UCSD-AML1 (cell line): ENCODE data around the gene ITPKB.
A peak's percentile ranks its signal among the peaks of the same experiment; 100 is the strongest.
"Not testable (repeated sequence)": the region's sequence is repeated elsewhere in the genome, so short reads cannot be mapped to it uniquely, and the experiment has no call there.

Experiments used
- DNase-seq: peaks from one replicate; lab custom pipeline; 2025; ENCODE audit not compliant: unreplicated experiment; lab: John Stamatoyannopoulos, UW

Gene ITPKB

GRCh38 chr1:226639631-226640061 is 99.4 kb downstream of the ITPKB start:
- DNase-seq: no peak

- DNase-seq: not testable (repeated sequence)
Measured at GRCh38 chr1:226639206-226639605, 99.9 kb downstream of the ITPKB start.

GRCh38 chr1:226638608-226639007 is 100.5 kb downstream of the ITPKB start:
- DNase-seq: no peak

GRCh38 chr1:226638001-226638601 is 101.0 kb downstream of the ITPKB start:
- no peak for DNase-seq

- no peak for DNase-seq
Measured at GRCh38 chr1:226637147-226637935, 101.7 kb downstream of the ITPKB start.

GRCh38 chr1:226636847-226637096 is 102.3 kb downstream of the ITPKB start:
- DNase-seq: no peak

GRCh38 chr1:226635456-226635941 is 103.6 kb downstream of the ITPKB start:
- no peak for DNase-seq

GRCh38 chr1:226634611-226635246 is 104.4 kb downstream of the ITPKB start:
- no peak for DNase-seq

- peak; percentile 74 for DNase-seq
Measured at GRCh38 chr1:226634166-226634588, 104.9 kb downstream of the ITPKB start.

- DNase-seq: no peak
Measured at GRCh38 chr1:226633541-226634165, 105.4 kb downstream of the ITPKB start.

- DNase-seq: no peak
Measured at GRCh38 chr1:226632922-226633351, 106.1 kb downstream of the ITPKB start.

GRCh38 chr1:226632169-226632879 is 106.8 kb downstream of the ITPKB start:
- no peak for DNase-seq

- no peak for DNase-seq
Measured at GRCh38 chr1:226631229-226632000, 107.7 kb downstream of the ITPKB start.

- no peak for DNase-seq
Measured at GRCh38 chr1:226630592-226630991, 108.5 kb downstream of the ITPKB start.

- no peak for DNase-seq
Measured at GRCh38 chr1:226629896-226630550, 109.1 kb downstream of the ITPKB start.

- no peak for DNase-seq
Measured at GRCh38 chr1:226629210-226629895, 109.7 kb downstream of the ITPKB start.

- DNase-seq: no peak
Measured at GRCh38 chr1:226628612-226629155, 110.4 kb downstream of the ITPKB start.

- no peak for DNase-seq
Measured at GRCh38 chr1:226627924-226628611, 111.0 kb downstream of the ITPKB start.
